K562 (cell line): ENCODE results near the gene LSM12. TPM values are rescaled to one million over a fixed set of nuclear protein-coding genes. Genes with fewer than 3 reads are reported as not detected.

Experiments used
- BCL6 ChIP-seq: fragments of 250-450 bp; sonication (Bioruptor Pico); IDR thresholded peaks from 2 replicates; pipeline ENCODE4 v1.4.0; 2020
- ETS2 ChIP-seq: IDR thresholded peaks from 2 replicates; pipeline ENCODE4 v1.6.1; 2016; ENCODE audit warnings: borderline replicate concordance, missing genetic modification characterization, mild to moderate bottlenecking, moderate library complexity, missing compliant biosample characterization; ENCODE audit not compliant: poor library complexity, severe bottlenecking
- FUS ChIP-seq: fragments of 200-400 bp; formaldehyde crosslinking; optimal IDR thresholded peaks from 2 replicates; pipeline ENCODE3; 2017; ENCODE audit warnings: low read depth, low read length
- GTF2F1 ChIP-seq: IDR thresholded peaks from 2 replicates; pipeline ENCODE4 v1.6.1; 2011; ENCODE audit warnings: low read depth, low read length, improper control_type of control experiment
- KLF6 ChIP-seq: fragments of 250-450 bp; sonication (Bioruptor Pico); IDR thresholded peaks from 2 replicates; pipeline ENCODE4 v1.4.0; 2020; ENCODE audit warnings: mild to moderate bottlenecking, moderate library complexity, borderline replicate concordance
- PREB ChIP-seq: sonication (generic); formaldehyde crosslinking; IDR thresholded peaks from 2 replicates; pipeline ENCODE4 v1.8.1; 2023; ENCODE audit warnings: mild to moderate bottlenecking, missing genetic modification reagents
- PTBP1 ChIP-seq: fragments of 200-400 bp; formaldehyde crosslinking; IDR thresholded peaks from 2 replicates; pipeline ENCODE4 v1.6.1; 2017; ENCODE audit warnings: low read depth, low read length
- PTRF ChIP-seq: fragments of 450-650 bp; IDR thresholded peaks from 2 replicates; pipeline ENCODE4 v1.6.1; 2016; ENCODE audit warnings: mild to moderate bottlenecking, missing genetic modification characterization, missing compliant biosample characterization
- PTTG1 ChIP-seq: fragments of 450-650 bp; IDR thresholded peaks from 2 replicates; pipeline ENCODE4 v1.6.1; 2016; ENCODE audit warnings: low read depth, mild to moderate bottlenecking, missing genetic modification characterization, missing compliant biosample characterization
- RCOR1 ChIP-seq, 2 experiments: IDR thresholded peaks; 2 replicates each; pipeline ENCODE4 v1.6.1; 2012; ENCODE audit warnings: low read depth in 2 of 2, low read length in 2 of 2, borderline replicate concordance in 1 of 2, improper control_type of control experiment in 1 of 2
- TFAM ChIP-seq: fragments of 250-450 bp; sonication (Bioruptor Pico); conservative IDR thresholded peaks from 2 replicates; pipeline ENCODE4 v1.5.0; 2021; ENCODE audit warnings: mild to moderate bottlenecking, moderate library complexity
- TGIF2 ChIP-seq: sonication (generic); formaldehyde crosslinking; IDR thresholded peaks from 2 replicates; pipeline ENCODE4 v1.8.1; 2022; ENCODE audit warnings: mild to moderate bottlenecking, missing genetic modification reagents, moderate library complexity
- ZNF431 ChIP-seq: sonication (generic); formaldehyde crosslinking; IDR thresholded peaks from 2 replicates; pipeline ENCODE4 v1.8.0; 2022; ENCODE audit warnings: mild to moderate bottlenecking, missing genetic modification reagents
- ZNF696 ChIP-seq: fragments of 250-450 bp; sonication (Bioruptor Pico); conservative IDR thresholded peaks from 2 replicates; pipeline ENCODE4 v1.4.0; 2020; ENCODE audit warnings: mild to moderate bottlenecking, moderate library complexity
- polyA plus RNA-seq, 8 experiments: library from polyadenylated mRNA; depleted of rRNA in 4 of 8; stranded (reverse) in 5 of 8; unstranded in 3 of 8; fragments of >200 nt; fragmentation: Nextera tagmentation in 2 of 8; fragmentation: Illumina TruSeq in 1 of 8; extraction: Ambion mirVana in 2 of 8; extraction: Trizol in 1 of 8; gene quantifications; 2 replicates each; pipeline versions ENCODE4 v1.2.1 to v1.2.3, GENCODE V29; 2011 to 2014; ENCODE audit warnings: inconsistent platforms in 1 of 8, missing spikeins in 1 of 8
- total RNA-seq, 7 experiments: library from RNA; depleted of rRNA in 6 of 7; stranded (reverse); fragments of >200 nt in 6 of 7; fragmentation: Illumina TruSeq in 2 of 7; extraction: Trizol in 2 of 7; gene quantifications; 2 replicates each; pipeline versions ENCODE4 v1.2.1 to v1.2.3, GENCODE V29; 2011 to 2021; ENCODE audit warnings: low replicate concordance in 1 of 7
- TF ChIP-seq, protein P1 (sequence below): conservative IDR thresholded peaks from 2 replicates; pipeline ENCODE4 v1.6.1; 2011; ENCODE audit warnings: low read depth, mild to moderate bottlenecking, low read length; ENCODE audit not compliant: control insufficient read depth
- TF ChIP-seq, protein P2 (sequence below): fragments of 450-650 bp; IDR thresholded peaks from 2 replicates; pipeline ENCODE4 v1.6.1; 2017; ENCODE audit warnings: antibody characterized with exemption, mild to moderate bottlenecking
- TF ChIP-seq, protein P3 (sequence below): fragments of 250-450 bp; sonication (Bioruptor Pico); IDR thresholded peaks from 2 replicates; pipeline ENCODE4 v1.9.0; 2021; ENCODE audit warnings: mild to moderate bottlenecking
- TF ChIP-seq, protein P4 (sequence below): fragments of 450-650 bp; IDR thresholded peaks from 2 replicates; pipeline ENCODE4 v1.7.1; 2018; ENCODE audit warnings: mild to moderate bottlenecking, low read depth; ENCODE audit not compliant: partially characterized antibody

The LSM12 gene
- total and polyA plus RNA-seq, 9 of the 15 experiments (the other 6 are each of a cell fraction or from before 2014, with no cell fraction given), result 53.0 to 258 (median 89.3) TPM

DNA sequence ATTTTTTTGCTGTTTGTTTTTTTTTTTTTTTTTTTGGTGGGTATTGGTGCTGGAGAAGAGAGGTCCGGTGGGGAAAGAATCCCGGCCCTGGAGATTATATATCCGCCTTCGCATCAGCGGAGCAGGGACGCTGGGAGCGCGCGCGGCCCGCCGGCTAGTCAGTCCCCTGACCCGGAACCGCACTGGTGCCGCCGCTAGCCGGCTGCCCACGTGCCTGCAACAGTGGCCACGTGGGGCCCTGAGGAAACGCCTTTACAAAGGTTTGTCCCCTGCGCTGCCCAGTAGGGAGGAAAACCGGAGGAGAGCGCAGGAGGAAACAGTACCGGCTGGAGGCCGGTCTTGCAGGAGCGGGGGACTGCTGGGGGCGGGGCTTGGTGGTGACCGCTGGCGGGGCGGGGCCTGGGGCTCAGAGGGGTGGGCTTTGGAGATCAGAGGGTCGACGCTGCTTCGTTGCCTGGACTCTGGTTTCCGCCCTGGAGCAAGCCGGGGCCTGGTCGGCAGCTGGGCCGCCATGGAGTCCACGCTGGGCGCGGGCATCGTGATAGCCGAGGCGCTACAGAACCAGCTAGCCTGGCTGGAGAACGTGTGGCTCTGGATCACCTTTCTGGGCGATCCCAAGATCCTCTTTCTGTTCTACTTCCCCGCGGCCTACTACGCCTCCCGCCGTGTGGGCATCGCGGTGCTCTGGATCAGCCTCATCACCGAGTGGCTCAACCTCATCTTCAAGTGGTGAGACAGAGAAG lies 4.2 kb upstream of the LSM12 start, which contains the start of gene G6PC3 (continued):
- TF ChIP-seq, protein P1, sequence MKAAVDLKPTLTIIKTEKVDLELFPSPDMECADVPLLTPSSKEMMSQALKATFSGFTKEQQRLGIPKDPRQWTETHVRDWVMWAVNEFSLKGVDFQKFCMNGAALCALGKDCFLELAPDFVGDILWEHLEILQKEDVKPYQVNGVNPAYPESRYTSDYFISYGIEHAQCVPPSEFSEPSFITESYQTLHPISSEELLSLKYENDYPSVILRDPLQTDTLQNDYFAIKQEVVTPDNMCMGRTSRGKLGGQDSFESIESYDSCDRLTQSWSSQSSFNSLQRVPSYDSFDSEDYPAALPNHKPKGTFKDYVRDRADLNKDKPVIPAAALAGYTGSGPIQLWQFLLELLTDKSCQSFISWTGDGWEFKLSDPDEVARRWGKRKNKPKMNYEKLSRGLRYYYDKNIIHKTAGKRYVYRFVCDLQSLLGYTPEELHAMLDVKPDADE, result peak; percentile 96
- TF ChIP-seq PTTG1 (tag) (no peak), BCL6 (no peak), PTRF (tag) (no peak), PREB (no peak), ZNF696 (no peak), ETS2 (tag) (no peak), PTBP1 (no peak), GTF2F1 (no peak), TFAM (CRISPR knock-in tag) (no peak), KLF6 (CRISPR knock-in tag) (no peak), ZNF431 (CRISPR knock-in tag) (0 out of 2 replicates have a peak, but pooled peaks have one; percentile 42), RCOR1 (IDR thresholded peaks at IDR 0.05; ENCODE audit: borderline replicate concordance in 1 of 2, low read depth in 2 of 2, low read length in 2 of 2) (peak in 1 of 2 experiments; percentile 83; a peak in 3 of 4 replicates), FUS (no peak), TGIF2 (no peak)
- TF ChIP-seq, protein P2, sequence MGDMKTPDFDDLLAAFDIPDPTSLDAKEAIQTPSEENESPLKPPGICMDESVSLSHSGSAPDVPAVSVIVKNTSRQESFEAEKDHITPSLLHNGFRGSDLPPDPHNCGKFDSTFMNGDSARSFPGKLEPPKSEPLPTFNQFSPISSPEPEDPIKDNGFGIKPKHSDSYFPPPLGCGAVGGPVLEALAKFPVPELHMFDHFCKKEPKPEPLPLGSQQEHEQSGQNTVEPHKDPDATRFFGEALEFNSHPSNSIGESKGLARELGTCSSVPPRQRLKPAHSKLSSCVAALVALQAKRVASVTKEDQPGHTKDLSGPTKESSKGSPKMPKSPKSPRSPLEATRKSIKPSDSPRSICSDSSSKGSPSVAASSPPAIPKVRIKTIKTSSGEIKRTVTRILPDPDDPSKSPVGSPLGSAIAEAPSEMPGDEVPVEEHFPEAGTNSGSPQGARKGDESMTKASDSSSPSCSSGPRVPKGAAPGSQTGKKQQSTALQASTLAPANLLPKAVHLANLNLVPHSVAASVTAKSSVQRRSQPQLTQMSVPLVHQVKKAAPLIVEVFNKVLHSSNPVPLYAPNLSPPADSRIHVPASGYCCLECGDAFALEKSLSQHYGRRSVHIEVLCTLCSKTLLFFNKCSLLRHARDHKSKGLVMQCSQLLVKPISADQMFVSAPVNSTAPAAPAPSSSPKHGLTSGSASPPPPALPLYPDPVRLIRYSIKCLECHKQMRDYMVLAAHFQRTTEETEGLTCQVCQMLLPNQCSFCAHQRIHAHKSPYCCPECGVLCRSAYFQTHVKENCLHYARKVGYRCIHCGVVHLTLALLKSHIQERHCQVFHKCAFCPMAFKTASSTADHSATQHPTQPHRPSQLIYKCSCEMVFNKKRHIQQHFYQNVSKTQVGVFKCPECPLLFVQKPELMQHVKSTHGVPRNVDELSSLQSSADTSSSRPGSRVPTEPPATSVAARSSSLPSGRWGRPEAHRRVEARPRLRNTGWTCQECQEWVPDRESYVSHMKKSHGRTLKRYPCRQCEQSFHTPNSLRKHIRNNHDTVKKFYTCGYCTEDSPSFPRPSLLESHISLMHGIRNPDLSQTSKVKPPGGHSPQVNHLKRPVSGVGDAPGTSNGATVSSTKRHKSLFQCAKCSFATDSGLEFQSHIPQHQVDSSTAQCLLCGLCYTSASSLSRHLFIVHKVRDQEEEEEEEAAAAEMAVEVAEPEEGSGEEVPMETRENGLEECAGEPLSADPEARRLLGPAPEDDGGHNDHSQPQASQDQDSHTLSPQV, result 0 out of 2 replicates have a peak, but pooled peaks have one; percentile 34
- TF ChIP-seq, protein P3, sequence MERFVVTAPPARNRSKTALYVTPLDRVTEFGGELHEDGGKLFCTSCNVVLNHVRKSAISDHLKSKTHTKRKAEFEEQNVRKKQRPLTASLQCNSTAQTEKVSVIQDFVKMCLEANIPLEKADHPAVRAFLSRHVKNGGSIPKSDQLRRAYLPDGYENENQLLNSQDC (CRISPR knock-in tag), result no peak
- TF ChIP-seq, protein P4, sequence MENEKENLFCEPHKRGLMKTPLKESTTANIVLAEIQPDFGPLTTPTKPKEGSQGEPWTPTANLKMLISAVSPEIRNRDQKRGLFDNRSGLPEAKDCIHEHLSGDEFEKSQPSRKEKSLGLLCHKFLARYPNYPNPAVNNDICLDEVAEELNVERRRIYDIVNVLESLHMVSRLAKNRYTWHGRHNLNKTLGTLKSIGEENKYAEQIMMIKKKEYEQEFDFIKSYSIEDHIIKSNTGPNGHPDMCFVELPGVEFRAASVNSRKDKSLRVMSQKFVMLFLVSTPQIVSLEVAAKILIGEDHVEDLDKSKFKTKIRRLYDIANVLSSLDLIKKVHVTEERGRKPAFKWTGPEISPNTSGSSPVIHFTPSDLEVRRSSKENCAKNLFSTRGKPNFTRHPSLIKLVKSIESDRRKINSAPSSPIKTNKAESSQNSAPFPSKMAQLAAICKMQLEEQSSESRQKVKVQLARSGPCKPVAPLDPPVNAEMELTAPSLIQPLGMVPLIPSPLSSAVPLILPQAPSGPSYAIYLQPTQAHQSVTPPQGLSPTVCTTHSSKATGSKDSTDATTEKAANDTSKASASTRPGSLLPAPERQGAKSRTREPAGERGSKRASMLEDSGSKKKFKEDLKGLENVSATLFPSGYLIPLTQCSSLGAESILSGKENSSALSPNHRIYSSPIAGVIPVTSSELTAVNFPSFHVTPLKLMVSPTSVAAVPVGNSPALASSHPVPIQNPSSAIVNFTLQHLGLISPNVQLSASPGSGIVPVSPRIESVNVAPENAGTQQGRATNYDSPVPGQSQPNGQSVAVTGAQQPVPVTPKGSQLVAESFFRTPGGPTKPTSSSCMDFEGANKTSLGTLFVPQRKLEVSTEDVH, result peak; percentile 74
